ENCODE data around the gene TFB1M.

DNA sequence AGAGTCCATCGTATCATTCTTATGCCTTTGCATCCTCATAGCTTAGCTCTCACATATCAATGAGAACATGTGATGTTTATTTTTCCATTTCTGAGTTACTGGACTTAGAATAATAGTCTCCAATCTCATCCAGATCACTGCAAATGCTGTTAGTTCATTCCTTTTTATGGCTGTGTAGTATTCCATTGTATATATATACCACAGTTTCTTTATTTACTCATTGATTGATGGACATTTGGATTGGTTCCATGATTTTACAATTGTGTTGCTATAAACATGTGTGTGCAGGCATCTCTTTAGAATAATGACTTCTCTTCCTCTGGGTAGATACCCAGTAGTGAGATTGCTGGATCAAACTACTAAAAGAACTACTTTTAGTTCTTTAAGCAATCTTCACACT, 21.0 kb upstream of the TFB1M start:
- no peak for TF ChIP-seq POLR2AphosphoS5 (IDR thresholded peaks at IDR 0.05; ENCODE audit: borderline replicate concordance, low read depth, low read length)
- no peak for TF ChIP-seq EZH2 (IDR thresholded peaks at IDR 0.05)
- no peak for TF ChIP-seq FOXP2 (optimal IDR thresholded peaks at IDR 0.05; ENCODE audit: control extremely low read depth, extremely low read length, insufficient read depth)

All from SK-N-MC (cell line).